Measurements from ENCODE around the gene RSPH6A. TPM values are rescaled to one million over a fixed set of nuclear protein-coding genes. Genes with fewer than 3 reads are reported as not detected.

The RSPH6A gene
- total and polyA plus RNA-seq, 2 of the 4 experiments (the other 2 are of a cell fraction), result under 0.01 to 0.09 TPM

DNA sequence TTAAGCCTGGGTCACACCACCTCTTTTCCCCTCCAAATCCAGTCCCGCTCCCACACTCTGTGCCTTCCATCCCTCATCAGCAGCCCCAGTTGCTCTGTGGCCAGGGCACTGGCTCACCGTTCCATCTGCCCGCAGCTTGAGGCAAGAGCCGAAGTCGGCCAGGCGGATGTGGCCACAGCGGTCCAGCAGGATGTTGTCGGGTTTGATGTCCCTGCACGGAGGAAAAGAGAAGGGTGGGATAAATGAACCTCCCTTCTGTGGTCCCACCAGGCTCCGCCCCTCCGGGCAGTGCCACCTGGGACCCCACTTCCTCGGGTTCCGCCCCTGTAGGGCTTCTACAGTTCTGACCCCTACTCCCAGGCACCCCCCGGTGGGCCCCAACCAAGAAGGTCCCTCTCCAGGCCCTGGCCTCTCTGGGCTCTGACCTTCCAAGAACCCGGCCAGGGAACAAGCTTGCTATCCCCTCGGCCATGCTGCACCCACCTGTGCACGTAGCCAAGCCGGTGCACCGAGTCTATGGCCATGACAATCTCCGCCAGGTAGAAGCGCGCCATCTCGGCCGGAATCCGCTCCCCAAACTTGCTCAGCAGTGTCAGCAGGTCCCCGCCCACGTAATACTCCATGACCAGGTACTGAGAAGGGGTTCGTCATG lies 37.0 kb downstream of the RSPH6A start:
- no peak overlapping the region for H3K56ac ChIP-seq (ENCODE audit: extremely low read depth, insufficient read depth, low read length)
- H3K9me3 ChIP-seq (ENCODE audit: control insufficient read depth, insufficient read depth, low read length), result no peaks in the 10 kb centered on the region
- dilution Hi-C loops (cut with HindIII; ENCODE audit: low sequenced_read_pairs, unreplicated experiment) (no loop called here), in situ Hi-C loops (cut with MboI; ENCODE audit: low sequenced_read_pairs) (no loop called here), intact Hi-C loops (cut with micrococcal nuclease) (no loop called here)
- ChIA-PET POLR2A (ENCODE audit: unreplicated experiment) (no interaction called here), CTCF (interaction anchor here (0.6 kb wide), 1 partner anchor 9 kb away, joined by 6 read pairs; the partner anchor contains the start of gene SIX5)
- H3K9ac ChIP-seq (ENCODE audit: low read depth, low read length), result no peak overlapping the region
- H2BK20ac ChIP-seq (ENCODE audit: low read depth, low read length), result no peak overlapping the region
- H2AK9ac ChIP-seq (replicated peaks; ENCODE audit: low read depth, low read length, poor library complexity), result no peak overlapping the region
- no peaks in the 10 kb centered on the region for H3K27me3 ChIP-seq (ENCODE audit: control insufficient read depth, insufficient read depth, low read length)
- no peak overlapping the region for H3K18ac ChIP-seq (ENCODE audit: low read depth, low read length)
- H4K8ac ChIP-seq (ENCODE audit: low read depth in 2 of 2, low read length in 2 of 2), result no peak overlapping the region
- WGBS, 2 experiments (ENCODE audit: extremely low coverage in 2 of 2, insufficient read length in 1 of 2), result 98% methylated on average over 13 of the region's 28 CpGs; no CpG with 5 or more reads in 1 of the 2 experiments
- peaks cover 30% of the 10 kb centered on the region for H4K20me1 ChIP-seq (ENCODE audit: insufficient read depth, low read length)
- no peak overlapping the region for H2AFZ ChIP-seq (replicated peaks; ENCODE audit: low read length, poor library complexity)
- no peak overlapping the region for H3K23ac ChIP-seq (ENCODE audit: low read depth, low read length)
- no peak overlapping the region for H2BK120ac ChIP-seq (ENCODE audit: low read depth, low read length)
- no peak overlapping the region for H2AK5ac ChIP-seq (ENCODE audit: low read depth, low read length)
- peaks cover 10% of the 10 kb centered on the region for H3K9me1 ChIP-seq (ENCODE audit: insufficient read depth, low read length)
- BruUV-seq (replicated peaks), result no TSS peak
- H3K4me1 ChIP-seq (ENCODE audit: control insufficient read depth, insufficient read depth, low read length), result peaks cover 18% of the 10 kb centered on the region
- ATAC-seq (ENCODE audit: low read depth) (no peak), DNase-seq (no peak)
- H3K4ac ChIP-seq (ENCODE audit: low read depth, low read length), result no peak overlapping the region
- TF ChIP-seq POLR2A (IDR thresholded peaks at IDR 0.05; ENCODE audit: low read depth, low read length), result no peak
- no peak for TF ChIP-seq MXI1 (IDR thresholded peaks at IDR 0.05; ENCODE audit: borderline replicate concordance, low read depth, low read length)
- TF ChIP-seq, protein P1, sequence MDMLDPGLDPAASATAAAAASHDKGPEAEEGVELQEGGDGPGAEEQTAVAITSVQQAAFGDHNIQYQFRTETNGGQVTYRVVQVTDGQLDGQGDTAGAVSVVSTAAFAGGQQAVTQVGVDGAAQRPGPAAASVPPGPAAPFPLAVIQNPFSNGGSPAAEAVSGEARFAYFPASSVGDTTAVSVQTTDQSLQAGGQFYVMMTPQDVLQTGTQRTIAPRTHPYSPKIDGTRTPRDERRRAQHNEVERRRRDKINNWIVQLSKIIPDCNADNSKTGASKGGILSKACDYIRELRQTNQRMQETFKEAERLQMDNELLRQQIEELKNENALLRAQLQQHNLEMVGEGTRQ (IDR thresholded peaks at IDR 0.05; ENCODE audit: low read depth, low read length), result no peak
- no peak for TF ChIP-seq MAZ (IDR thresholded peaks at IDR 0.05; ENCODE audit: borderline replicate concordance, low read depth, low read length)
- TF ChIP-seq, protein P2, sequence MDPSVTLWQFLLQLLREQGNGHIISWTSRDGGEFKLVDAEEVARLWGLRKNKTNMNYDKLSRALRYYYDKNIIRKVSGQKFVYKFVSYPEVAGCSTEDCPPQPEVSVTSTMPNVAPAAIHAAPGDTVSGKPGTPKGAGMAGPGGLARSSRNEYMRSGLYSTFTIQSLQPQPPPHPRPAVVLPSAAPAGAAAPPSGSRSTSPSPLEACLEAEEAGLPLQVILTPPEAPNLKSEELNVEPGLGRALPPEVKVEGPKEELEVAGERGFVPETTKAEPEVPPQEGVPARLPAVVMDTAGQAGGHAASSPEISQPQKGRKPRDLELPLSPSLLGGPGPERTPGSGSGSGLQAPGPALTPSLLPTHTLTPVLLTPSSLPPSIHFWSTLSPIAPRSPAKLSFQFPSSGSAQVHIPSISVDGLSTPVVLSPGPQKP (IDR thresholded peaks at IDR 0.05; ENCODE audit: borderline replicate concordance, low read depth, low read length), result no peak
- no peak for TF ChIP-seq CHD1 (IDR thresholded peaks at IDR 0.05; ENCODE audit: low read depth, low read length)
- no peak for TF ChIP-seq CEBPB (IDR thresholded peaks at IDR 0.05; ENCODE audit: low read depth, low read length)
- no peak for TF ChIP-seq RAD21 (IDR thresholded peaks at IDR 0.05; ENCODE audit: low read length)
- TF ChIP-seq, protein P3, sequence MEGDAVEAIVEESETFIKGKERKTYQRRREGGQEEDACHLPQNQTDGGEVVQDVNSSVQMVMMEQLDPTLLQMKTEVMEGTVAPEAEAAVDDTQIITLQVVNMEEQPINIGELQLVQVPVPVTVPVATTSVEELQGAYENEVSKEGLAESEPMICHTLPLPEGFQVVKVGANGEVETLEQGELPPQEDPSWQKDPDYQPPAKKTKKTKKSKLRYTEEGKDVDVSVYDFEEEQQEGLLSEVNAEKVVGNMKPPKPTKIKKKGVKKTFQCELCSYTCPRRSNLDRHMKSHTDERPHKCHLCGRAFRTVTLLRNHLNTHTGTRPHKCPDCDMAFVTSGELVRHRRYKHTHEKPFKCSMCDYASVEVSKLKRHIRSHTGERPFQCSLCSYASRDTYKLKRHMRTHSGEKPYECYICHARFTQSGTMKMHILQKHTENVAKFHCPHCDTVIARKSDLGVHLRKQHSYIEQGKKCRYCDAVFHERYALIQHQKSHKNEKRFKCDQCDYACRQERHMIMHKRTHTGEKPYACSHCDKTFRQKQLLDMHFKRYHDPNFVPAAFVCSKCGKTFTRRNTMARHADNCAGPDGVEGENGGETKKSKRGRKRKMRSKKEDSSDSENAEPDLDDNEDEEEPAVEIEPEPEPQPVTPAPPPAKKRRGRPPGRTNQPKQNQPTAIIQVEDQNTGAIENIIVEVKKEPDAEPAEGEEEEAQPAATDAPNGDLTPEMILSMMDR (conservative IDR thresholded peaks at IDR 0.05; ENCODE audit: low read depth, low read length), result no peak
- TF ChIP-seq BHLHE40 (IDR thresholded peaks at IDR 0.05; ENCODE audit: low read depth, low read length), result no peak
- TF ChIP-seq RCOR1 (IDR thresholded peaks at IDR 0.05; ENCODE audit: insufficient replicate concordance, low read length), result no peak
- TF ChIP-seq MAFK (IDR thresholded peaks at IDR 0.05; ENCODE audit: low read depth, low read length), result no peak
- TF ChIP-seq FOS (IDR thresholded peaks at IDR 0.05; ENCODE audit: low read depth, low read length), result no peak
- no peak for TF ChIP-seq SMC3 (IDR thresholded peaks at IDR 0.05; ENCODE audit: low read depth, low read length)
- no peak overlapping the region for H2BK15ac ChIP-seq (ENCODE audit: low read depth, low read length)
- no peak overlapping the region for H4K91ac ChIP-seq (ENCODE audit: insufficient read depth, low read depth, low read length)
- H3K4me2 ChIP-seq (ENCODE audit: low read depth, low read length), result no peak overlapping the region
- H3K27ac ChIP-seq (ENCODE audit: insufficient read depth, low read length), result no peak overlapping the region
- H2BK5ac ChIP-seq (ENCODE audit: low read depth, low read length, poor library complexity, severe bottlenecking), result no peak overlapping the region
- no peak overlapping the region for H3K4me3 ChIP-seq (ENCODE audit: insufficient read depth, low read depth, low read length)
- H3K14ac ChIP-seq (replicated peaks; ENCODE audit: low read depth, low read length), result no peak overlapping the region
- H4K5ac ChIP-seq (ENCODE audit: low read depth, low read length), result no peak overlapping the region
- H3K79me1 ChIP-seq (ENCODE audit: low read depth in 1 of 2, low read length in 2 of 2), result peaks cover 19 to 55% of the 10 kb centered on the region in 2 experiments
- peaks cover 33% of the 10 kb centered on the region for H3K36me3 ChIP-seq (ENCODE audit: control insufficient read depth, insufficient read depth, low read length)

All from IMR-90 (cell line).